GM13977 (cell line): Measurements from ENCODE around the gene COPZ2.

ENCODE experiments used
- DNase-seq: peaks from one replicate; pipeline ENCODE4 v3.0.0; 2012; ENCODE audit warnings: low spot score
- CTCF ChIP-seq: IDR thresholded peaks from 2 replicates; pipeline ENCODE4 v1.5.1; 2012; ENCODE audit warnings: mild to moderate bottlenecking, control low read depth; ENCODE audit not compliant: insufficient read depth; ENCODE audit errors: extremely low read depth, missing control alignments
- in situ Hi-C: fragments of 300-500 bp; cut with MboI; formaldehyde crosslinking; loops from one replicate; pipeline ENCODE4 v1.12.0; 2022; ENCODE audit warnings: low sequenced_read_pairs, low pct_unique_long_range_greater_than_20kb, mixed read lengths, inconsistent platforms; ENCODE audit not compliant: unreplicated experiment

The COPZ2 gene

DNA sequence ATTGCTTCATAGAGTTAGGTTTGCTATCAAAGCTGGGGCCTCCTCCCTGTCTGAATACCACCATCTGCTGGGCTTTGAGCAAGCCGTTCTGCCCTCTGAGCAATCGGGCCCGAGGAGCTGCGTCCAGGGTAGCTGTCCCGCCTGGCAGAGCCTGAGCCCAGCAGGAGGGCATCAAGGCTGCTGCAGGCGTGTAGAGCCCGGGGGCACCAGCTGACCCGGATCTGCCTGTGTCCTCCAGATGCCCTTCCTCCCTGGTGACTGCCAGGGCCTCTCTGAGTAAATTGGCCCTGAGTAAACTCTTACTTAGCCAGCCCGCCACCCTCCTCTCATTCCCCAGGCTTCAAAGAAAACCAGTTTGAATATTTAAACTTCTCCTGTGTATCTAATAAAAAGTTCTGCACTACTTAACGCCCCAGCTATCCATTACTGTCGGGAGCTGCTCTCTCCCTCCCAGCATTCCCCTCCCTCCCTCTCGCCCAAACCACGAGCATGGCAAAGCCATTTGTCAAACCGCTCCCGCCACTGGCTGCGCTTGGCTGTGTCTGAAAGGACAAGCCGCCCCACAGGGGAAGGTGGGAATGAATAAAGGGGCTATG is 50.3 kb downstream of the COPZ2 start:
- in situ Hi-C loops: no loop called here
- DNase-seq: no peak
- no peak for TF ChIP-seq CTCF

- in situ Hi-C loops: no loop called here
- no peak for DNase-seq
- no peak for TF ChIP-seq CTCF
These were observed 51.1 kb downstream of the COPZ2 start for GRCh38 chr17:47986520-47986919.

DNA sequence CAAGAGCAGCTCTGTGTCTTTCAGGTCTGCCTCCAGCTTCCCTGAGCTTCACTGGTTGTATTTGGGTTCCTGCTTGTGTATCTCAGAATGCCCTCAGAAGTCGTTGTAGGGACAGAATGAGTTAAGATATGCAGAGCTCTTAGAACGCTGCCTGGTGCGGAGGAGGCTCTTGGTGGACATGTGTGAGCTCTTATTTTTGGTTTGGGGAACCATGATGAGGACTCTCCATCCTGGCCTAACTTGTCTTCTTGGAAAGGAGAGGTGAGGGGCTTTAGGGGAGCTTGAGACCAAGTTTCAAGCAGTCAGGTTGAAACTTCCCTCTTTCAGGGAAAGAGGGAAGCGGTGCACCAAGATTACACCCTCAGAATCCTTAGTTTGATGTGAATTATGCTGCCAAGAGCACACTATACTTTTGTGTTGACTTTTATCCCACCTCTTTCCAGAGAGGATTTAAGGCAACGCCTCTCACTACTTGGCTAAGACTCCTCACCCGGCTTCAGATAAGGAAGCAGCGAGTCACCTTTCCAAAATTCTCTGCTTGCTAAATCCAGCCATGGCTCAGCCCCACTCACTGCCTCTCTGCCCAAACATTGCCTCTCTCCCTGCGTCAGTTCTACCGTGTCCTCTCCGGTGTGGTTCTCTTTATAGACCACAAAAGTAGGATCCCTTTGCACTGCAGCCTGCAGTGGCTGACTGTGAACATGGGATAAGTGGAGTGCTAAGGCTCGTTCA is 53.9 kb downstream of the COPZ2 start:
- TF ChIP-seq CTCF: no peak
- DNase-seq: no peak
- in situ Hi-C loops: no loop called here

DNA sequence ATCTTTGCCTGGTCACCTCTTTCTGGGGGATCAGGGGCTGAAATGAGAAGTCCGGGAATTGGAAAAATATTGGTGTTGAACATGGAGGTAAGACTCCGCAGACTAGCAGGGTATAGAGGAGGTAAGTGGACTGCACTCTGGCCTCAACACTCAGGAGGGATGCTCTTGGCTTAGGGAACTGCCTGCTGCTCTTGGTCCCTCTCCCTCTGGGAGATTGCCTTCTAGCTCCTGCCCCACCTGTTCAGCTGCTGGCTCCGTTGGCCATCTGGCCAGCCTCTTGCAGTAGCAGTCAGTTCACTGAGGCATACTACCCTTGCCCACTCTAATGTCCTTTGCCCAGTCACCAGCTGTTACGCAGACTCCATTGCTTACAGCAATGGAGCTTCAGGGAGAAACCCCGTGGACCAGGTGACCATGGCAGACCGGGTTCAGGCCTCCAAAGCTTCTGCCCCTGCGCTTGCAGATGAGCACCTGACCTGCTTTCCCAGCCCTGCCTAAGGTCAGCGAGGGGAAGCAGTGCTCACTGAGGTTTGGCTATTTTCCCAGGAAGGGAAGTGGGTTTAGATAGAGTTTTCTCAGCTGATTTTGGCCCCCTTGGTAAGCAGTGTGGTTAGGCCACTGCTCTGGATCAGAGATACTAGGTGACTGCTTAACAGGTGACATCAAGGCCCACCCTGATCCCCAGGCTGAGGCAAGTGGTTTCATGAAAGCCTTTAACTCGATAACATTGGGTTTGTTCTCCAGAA is 54.8 kb downstream of the COPZ2 start:
- DNase-seq: no peak
- no peak for TF ChIP-seq CTCF
- in situ Hi-C loops: no loop called here

- no peak for TF ChIP-seq CTCF
- in situ Hi-C loops: no loop called here
- no peak for DNase-seq
These were observed 55.4 kb downstream of the COPZ2 start for GRCh38 chr17:47982091-47982617.

DNA sequence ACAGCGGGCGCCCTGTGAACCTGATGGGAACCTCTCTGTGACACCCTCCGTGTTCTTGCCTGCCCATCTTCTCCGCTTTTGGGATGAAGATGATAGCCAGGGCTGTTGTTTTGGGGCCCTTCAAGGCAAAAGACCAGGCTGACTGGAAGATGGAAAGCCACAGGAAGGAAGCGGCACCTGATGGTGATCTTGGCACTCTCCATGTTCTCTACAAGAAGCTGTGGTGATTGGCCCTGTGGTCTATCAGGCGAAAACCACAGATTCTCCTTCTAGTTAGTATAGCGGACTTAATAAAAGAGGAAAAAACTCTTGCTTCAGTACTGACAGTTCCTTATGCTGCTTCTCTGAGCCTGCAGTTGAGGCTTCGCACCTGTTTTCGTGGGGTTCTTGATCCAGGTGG is 56.1 kb downstream of the COPZ2 start:
- in situ Hi-C loops: no loop called here
- no peak for TF ChIP-seq CTCF
- no peak for DNase-seq
